T-helper 2 cell (primary cell): ENCODE measurements around the gene FBLL1.
A peak's percentile ranks its signal among the peaks of the same experiment; 100 is the strongest.
"Not testable (repeated sequence)": the region's sequence is repeated elsewhere in the genome, so short reads cannot be mapped to it uniquely, and the experiment has no call there.

Experiments used
- DNase-seq, 5 experiments: peaks; one replicate each; pipeline versions ENCODE4 v3.0.0 to v3.0.0-alpha.2; 2012 to 2022

FBLL1 gene

GRCh38 chr5:168553377-168554130, 24.4 kb downstream of the FBLL1 start:
- no peak for DNase-seq

GRCh38 chr5:168557389-168557788, 28.3 kb downstream of the FBLL1 start:
- no peak for DNase-seq

GRCh38 chr5:168562279-168562678, 33.2 kb downstream of the FBLL1 start:
- DNase-seq: no peak

GRCh38 chr5:168563959-168564358, 34.9 kb downstream of the FBLL1 start:
- DNase-seq: no peak

- no peak for DNase-seq
Measured at GRCh38 chr5:168568738-168569137, 39.6 kb downstream of the FBLL1 start.

GRCh38 chr5:168570490-168571328, 41.6 kb downstream of the FBLL1 start:
- no peak for DNase-seq

- DNase-seq: not testable (repeated sequence)
Measured at GRCh38 chr5:168573663-168574062, 44.6 kb downstream of the FBLL1 start.

GRCh38 chr5:168574156-168574555, 45.1 kb downstream of the FBLL1 start:
- not testable (repeated sequence) for DNase-seq

GRCh38 chr5:168575391-168576372, 46.6 kb downstream of the FBLL1 start:
- DNase-seq: no peak

GRCh38 chr5:168578006-168578405, 48.9 kb downstream of the FBLL1 start:
- peak in 1 of 5 experiments; percentile 28 for DNase-seq

- peak in 1 of 5 experiments; percentile 4 for DNase-seq
Measured at GRCh38 chr5:168578538-168579487, 49.7 kb downstream of the FBLL1 start, which contains the start of gene PANK3. Gene PANK3 (minus strand): TSS chr5:168579368. CDS start chr5:168579283, 85 bp downstream.

- DNase-seq: peak; percentile 89 to 100 (median 95)
Measured at GRCh38 chr5:168579488-168580226, 50.6 kb downstream of the FBLL1 start.

- no peak for DNase-seq
Measured at GRCh38 chr5:168580227-168580508, 51.1 kb downstream of the FBLL1 start.
